ENCODE results near the gene MRPS16.

MRPS16 gene

GRCh38 chr10:73226663-73227062 lies 25.8 kb downstream of the MRPS16 start:
- Histone ChIP-seq H3K27me3 (ENCODE audit: low read depth) (no peaks in the 10 kb centered on the region), H3K4me3 (no peak overlapping the region), H3K4me1 (no peaks in the 10 kb centered on the region), H3K9me3 (no peaks in the 10 kb centered on the region), H3K36me3 (replicated peaks) (peaks cover 5% of the 10 kb centered on the region)
- in situ Hi-C loops (cut with MboI; ENCODE audit: low sequenced_read_pairs): no loop called here
- DNase-seq (ENCODE audit: low spot score in 2 of 2): no peak

GRCh38 chr10:73225518-73225917 lies 26.9 kb downstream of the MRPS16 start:
- in situ Hi-C loops (cut with MboI; ENCODE audit: low sequenced_read_pairs): no loop called here
- no peak for DNase-seq (ENCODE audit: low spot score in 2 of 2)
- H3K4me3 ChIP-seq: no peak overlapping the region
- H3K27me3 ChIP-seq (ENCODE audit: low read depth): no peaks in the 10 kb centered on the region
- H3K9me3 ChIP-seq: no peaks in the 10 kb centered on the region
- H3K36me3 ChIP-seq (replicated peaks): no peaks in the 10 kb centered on the region; the same call in 1 of the 2 replicates
- no peaks in the 10 kb centered on the region for H3K4me1 ChIP-seq

DNA sequence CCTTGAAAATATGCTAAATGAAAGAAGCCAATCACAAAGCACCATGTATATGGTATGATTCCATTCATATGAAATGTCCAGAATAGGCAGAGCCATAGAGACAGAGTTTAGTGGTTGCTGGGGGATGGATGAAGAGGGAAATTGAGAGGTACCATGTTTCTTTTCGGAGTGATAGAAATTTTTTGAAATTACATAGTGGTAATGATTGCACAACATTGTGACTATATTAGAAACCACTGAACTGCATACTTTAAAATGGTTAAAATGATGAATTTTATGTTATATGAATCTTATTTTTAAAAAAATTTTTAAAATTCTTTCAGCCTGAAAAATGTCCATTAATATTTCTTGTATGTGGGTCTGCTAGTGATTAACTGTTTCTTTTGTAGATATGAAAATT lies 31.5 kb downstream of the MRPS16 start:
- in situ Hi-C loops (cut with MboI; ENCODE audit: low sequenced_read_pairs): no loop called here
- DNase-seq (ENCODE audit: low spot score in 2 of 2): no peak
- H3K9me3 ChIP-seq: no peaks in the 10 kb centered on the region
- H3K36me3 ChIP-seq (replicated peaks): no peaks in the 10 kb centered on the region
- no peaks in the 10 kb centered on the region; the same call in 1 of the 2 replicates for H3K4me1 ChIP-seq
- no peaks in the 10 kb centered on the region for H3K27me3 ChIP-seq (ENCODE audit: low read depth)
- H3K4me3 ChIP-seq: no peak overlapping the region

DNA sequence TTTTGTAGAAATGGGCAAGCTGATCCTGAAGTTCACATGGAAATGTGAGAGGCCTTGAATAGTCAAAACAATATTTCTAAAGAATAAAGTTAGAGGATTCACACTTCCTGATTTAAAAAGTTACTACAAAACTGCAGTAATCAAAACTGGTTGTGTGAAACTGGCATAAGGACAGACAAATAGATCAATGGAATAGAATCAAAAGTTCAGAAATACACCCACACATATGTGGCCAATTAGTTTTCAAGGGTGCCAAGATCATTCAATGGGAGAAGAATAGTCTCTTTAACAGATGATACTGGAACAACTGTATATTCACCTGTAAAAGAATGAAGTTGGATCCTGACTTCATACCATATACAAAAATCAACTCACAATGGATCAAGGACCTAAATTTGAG lies 33.1 kb downstream of the MRPS16 start:
- Histone ChIP-seq H3K4me1 (no peaks in the 10 kb centered on the region; the same call in 1 of the 2 replicates), H3K4me3 (no peak overlapping the region), H3K36me3 (replicated peaks) (no peaks in the 10 kb centered on the region), H3K27me3 (ENCODE audit: low read depth) (no peaks in the 10 kb centered on the region), H3K9me3 (no peaks in the 10 kb centered on the region)
- in situ Hi-C loops (cut with MboI; ENCODE audit: low sequenced_read_pairs): no loop called here
- no peak for DNase-seq (ENCODE audit: low spot score in 2 of 2)

- H3K36me3 ChIP-seq (replicated peaks): no peaks in the 10 kb centered on the region
- in situ Hi-C loops (cut with MboI; ENCODE audit: low sequenced_read_pairs): no loop called here
- H3K4me3 ChIP-seq: no peak overlapping the region
- no peaks in the 10 kb centered on the region for H3K27me3 ChIP-seq (ENCODE audit: low read depth)
- H3K4me1 ChIP-seq: no peaks in the 10 kb centered on the region; the same call in 1 of the 2 replicates
- DNase-seq (ENCODE audit: low spot score in 2 of 2): peak in 1 of 2 experiments; percentile 28
- H3K9me3 ChIP-seq: no peaks in the 10 kb centered on the region
These were observed 33.8 kb downstream of the MRPS16 start for GRCh38 chr10:73218431-73219191.

GRCh38 chr10:73217628-73218027 lies 34.8 kb downstream of the MRPS16 start:
- H3K4me1 ChIP-seq: no peaks in the 10 kb centered on the region; the same call in 1 of the 2 replicates
- H3K27me3 ChIP-seq (ENCODE audit: low read depth): no peaks in the 10 kb centered on the region
- H3K9me3 ChIP-seq: no peaks in the 10 kb centered on the region
- H3K36me3 ChIP-seq (replicated peaks): no peaks in the 10 kb centered on the region
- H3K4me3 ChIP-seq: no peak overlapping the region
- no peak for DNase-seq (ENCODE audit: low spot score in 2 of 2)
- in situ Hi-C loops (cut with MboI; ENCODE audit: low sequenced_read_pairs): no loop called here

DNA sequence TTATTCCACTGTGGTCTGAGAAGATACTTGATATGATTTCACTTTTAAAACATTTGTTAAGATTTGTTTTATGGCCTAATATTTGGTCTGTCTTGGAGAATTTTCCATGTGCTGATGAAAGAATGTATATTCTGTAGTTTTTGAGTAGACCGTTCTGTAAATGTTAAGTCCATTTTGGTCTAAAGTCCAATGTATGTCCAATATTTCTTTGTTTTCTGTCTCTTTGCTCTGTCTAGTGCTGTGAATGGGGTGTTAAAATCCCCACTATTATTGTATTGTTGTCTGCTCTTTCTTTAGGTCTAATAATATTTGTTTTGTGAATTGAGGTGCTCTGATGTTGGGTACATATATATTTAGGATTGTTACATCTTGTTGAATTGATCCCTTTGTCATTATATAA lies 36.7 kb downstream of the MRPS16 start:
- Histone ChIP-seq H3K27me3 (ENCODE audit: low read depth) (no peaks in the 10 kb centered on the region), H3K9me3 (no peaks in the 10 kb centered on the region), H3K4me3 (no peak overlapping the region), H3K4me1 (no peaks in the 10 kb centered on the region; the same call in 1 of the 2 replicates), H3K36me3 (replicated peaks) (no peaks in the 10 kb centered on the region)
- in situ Hi-C loops (cut with MboI; ENCODE audit: low sequenced_read_pairs): no loop called here
- no peak for DNase-seq (ENCODE audit: low spot score in 2 of 2)

GRCh38 chr10:73211106-73211811 lies 41.2 kb downstream of the MRPS16 start:
- 0 out of 2 replicates have a peak, but pooled peaks cover 3% of the 10 kb centered on the region for H3K36me3 ChIP-seq (replicated peaks)
- H3K4me3 ChIP-seq: no peak overlapping the region
- in situ Hi-C loops (cut with MboI; ENCODE audit: low sequenced_read_pairs): no loop called here
- DNase-seq (ENCODE audit: low spot score in 2 of 2): no peak
- no peaks in the 10 kb centered on the region for H3K4me1 ChIP-seq
- no peaks in the 10 kb centered on the region for H3K27me3 ChIP-seq (ENCODE audit: low read depth)
- peaks cover 3% of the 10 kb centered on the region; the same call in 1 of the 2 replicates for H3K9me3 ChIP-seq

DNA sequence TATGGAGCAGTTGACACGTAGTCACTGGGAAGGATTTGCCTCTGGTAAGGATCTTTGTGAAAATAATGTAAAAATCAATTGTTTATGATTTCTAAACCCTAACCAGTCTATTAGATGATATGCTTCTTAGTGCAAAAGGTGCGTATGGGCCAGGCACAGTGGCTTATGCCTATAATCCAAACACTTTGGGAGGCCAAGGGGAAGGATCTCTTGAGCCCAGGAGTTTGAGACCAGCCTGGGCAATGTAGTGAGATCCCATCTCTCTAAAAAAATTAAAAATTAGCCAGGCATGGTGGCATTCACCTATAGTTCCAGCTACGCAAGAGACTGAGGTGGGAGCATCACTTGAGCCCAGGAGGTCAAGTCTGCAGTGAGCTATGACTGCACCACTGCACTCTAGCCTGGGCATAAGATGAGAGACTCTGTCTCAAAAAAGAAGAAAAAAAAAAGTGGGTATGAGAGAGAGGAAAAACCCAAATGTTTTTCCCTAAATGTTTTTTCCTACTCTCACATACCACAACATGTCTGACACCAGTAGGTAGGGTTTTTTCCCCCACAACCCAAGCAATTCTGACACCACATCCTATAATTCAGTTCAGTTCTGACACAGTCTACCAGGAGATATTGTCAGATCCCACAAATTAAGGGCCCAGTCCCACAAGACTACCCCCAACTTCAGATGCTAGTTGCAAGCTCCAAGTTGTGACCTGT lies 41.9 kb downstream of the MRPS16 start:
- no peak for DNase-seq (ENCODE audit: low spot score in 2 of 2)
- in situ Hi-C loops (cut with MboI; ENCODE audit: low sequenced_read_pairs): no loop called here
- Histone ChIP-seq H3K4me3 (no peak overlapping the region), H3K27me3 (ENCODE audit: low read depth) (no peaks in the 10 kb centered on the region), H3K9me3 (peaks cover 7% of the 10 kb centered on the region; the same call in 1 of the 2 replicates), H3K36me3 (replicated peaks) (0 out of 2 replicates have a peak, but pooled peaks cover 3% of the 10 kb centered on the region), H3K4me1 (no peaks in the 10 kb centered on the region)

GRCh38 chr10:73209705-73210104 lies 42.7 kb downstream of the MRPS16 start:
- in situ Hi-C loops (cut with MboI; ENCODE audit: low sequenced_read_pairs): no loop called here
- 0 out of 2 replicates have a peak, but pooled peaks cover 3% of the 10 kb centered on the region for H3K36me3 ChIP-seq (replicated peaks)
- H3K4me1 ChIP-seq: no peaks in the 10 kb centered on the region
- no peak for DNase-seq (ENCODE audit: low spot score in 2 of 2)
- H3K9me3 ChIP-seq: peaks cover 7% of the 10 kb centered on the region; the same call in 1 of the 2 replicates
- no peak overlapping the region for H3K4me3 ChIP-seq
- no peaks in the 10 kb centered on the region for H3K27me3 ChIP-seq (ENCODE audit: low read depth)

DNA sequence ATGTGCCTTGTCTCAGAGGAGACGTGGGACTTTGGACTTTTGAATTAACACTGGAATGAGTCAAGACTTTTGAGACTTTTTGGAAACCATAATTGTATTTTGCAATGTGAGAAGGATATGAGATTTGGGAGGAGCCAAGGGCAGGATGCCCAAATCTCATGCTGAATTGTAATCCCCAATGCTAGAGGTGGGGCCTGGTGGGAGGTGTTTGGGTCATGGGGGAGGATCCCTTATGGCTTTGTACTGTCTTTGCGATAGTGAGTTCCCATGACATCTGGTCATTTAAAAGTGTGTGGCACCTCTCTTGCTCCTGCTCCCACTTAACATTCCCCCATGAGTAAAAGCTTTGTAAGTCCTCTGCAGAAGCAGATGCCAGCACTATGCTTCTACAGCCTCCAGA lies 44.6 kb downstream of the MRPS16 start:
- Histone ChIP-seq H3K9me3 (peaks cover 7% of the 10 kb centered on the region; the same call in 1 of the 2 replicates), H3K36me3 (replicated peaks) (0 out of 2 replicates have a peak, but pooled peaks cover 3% of the 10 kb centered on the region), H3K4me3 (no peak overlapping the region), H3K27me3 (ENCODE audit: low read depth) (no peaks in the 10 kb centered on the region), H3K4me1 (no peaks in the 10 kb centered on the region)
- DNase-seq (ENCODE audit: low spot score in 2 of 2): no peak
- in situ Hi-C loops (cut with MboI; ENCODE audit: low sequenced_read_pairs): no loop called here

DNA sequence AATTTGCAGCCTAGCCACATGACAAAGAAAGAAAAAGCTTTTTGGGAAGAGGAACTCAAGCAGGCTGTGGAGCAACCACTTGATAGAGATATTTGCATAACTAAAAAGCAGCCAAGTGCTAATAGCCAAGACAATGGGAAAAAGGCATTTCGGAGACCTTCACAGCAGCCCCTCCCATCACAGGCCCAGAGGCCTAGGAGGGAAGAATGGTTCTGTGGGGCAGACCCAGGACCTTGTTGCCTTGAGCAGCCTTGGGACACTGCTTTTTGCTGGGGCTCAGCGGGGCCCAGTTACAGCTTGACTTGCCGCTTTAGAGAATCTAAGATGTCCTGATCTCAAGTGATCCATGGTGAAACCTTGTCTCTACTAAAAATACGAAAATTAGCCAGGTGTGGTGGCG lies 46.1 kb downstream of the MRPS16 start:
- 0 out of 2 replicates have a peak, but pooled peaks cover 3% of the 10 kb centered on the region for H3K36me3 ChIP-seq (replicated peaks)
- H3K9me3 ChIP-seq: peaks cover 7% of the 10 kb centered on the region; the same call in 1 of the 2 replicates
- no peak overlapping the region for H3K4me3 ChIP-seq
- no peaks in the 10 kb centered on the region for H3K4me1 ChIP-seq
- H3K27me3 ChIP-seq (ENCODE audit: low read depth): no peaks in the 10 kb centered on the region
- DNase-seq (ENCODE audit: low spot score in 2 of 2): no peak
- in situ Hi-C loops (cut with MboI; ENCODE audit: low sequenced_read_pairs): no loop called here

GRCh38 chr10:73205890-73206289 lies 46.6 kb downstream of the MRPS16 start:
- no peak for DNase-seq (ENCODE audit: low spot score in 2 of 2)
- H3K9me3 ChIP-seq: peaks cover 7% of the 10 kb centered on the region; the same call in 1 of the 2 replicates
- H3K36me3 ChIP-seq (replicated peaks): 0 out of 2 replicates have a peak, but pooled peaks cover 3% of the 10 kb centered on the region
- in situ Hi-C loops (cut with MboI; ENCODE audit: low sequenced_read_pairs): no loop called here
- no peaks in the 10 kb centered on the region for H3K27me3 ChIP-seq (ENCODE audit: low read depth)
- no peak overlapping the region for H3K4me3 ChIP-seq
- no peaks in the 10 kb centered on the region for H3K4me1 ChIP-seq

Measured in HAP-1 (cell line).